Stimulated activated CD4-positive, alpha-beta T cell treated with anti-CD3 and anti-CD28 coated beads, Interleukin-4, amount 100 ng/mL, for 1 hour (primary cell): Measurements from ENCODE around the gene ATXN7L2.
A peak's percentile ranks its signal among the peaks of the same experiment; 100 is the strongest.

Experiments used
- DNase-seq: peaks from one replicate; pipeline ENCODE4 v3.0.0-alpha.2; 2020

The ATXN7L2 gene

DNA sequence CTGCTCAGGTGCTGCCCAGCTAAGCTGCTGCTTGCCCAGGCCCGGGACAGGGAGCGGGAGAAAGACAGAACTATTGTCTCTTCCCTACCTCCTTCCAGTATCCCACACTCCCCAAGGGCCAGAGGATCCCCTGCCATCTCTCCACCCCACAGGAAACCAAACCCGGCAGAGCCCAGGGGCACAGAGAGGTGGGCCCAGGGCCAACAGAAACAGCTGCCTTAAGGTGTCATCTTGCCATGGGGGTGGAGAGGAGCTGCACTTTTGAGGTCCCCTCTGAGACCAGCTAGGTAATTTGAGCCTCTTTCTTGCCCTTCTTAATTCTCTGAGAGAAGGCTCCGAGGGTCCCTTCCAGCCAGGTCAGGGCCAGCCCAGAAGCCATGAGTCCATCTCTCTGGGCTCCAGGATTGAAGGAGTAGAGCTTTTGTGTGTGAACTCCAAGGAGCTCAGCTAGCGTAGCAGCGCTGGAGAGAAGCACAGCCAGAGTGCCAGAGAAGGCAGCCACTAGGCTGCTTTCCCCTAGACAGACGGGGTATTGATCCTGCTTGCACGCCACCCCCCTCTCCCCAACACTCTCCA is 46.3 kb downstream of the ATXN7L2 start:
- no peak for DNase-seq

GRCh38 chr1:109530457-109531087 is 46.9 kb downstream of the ATXN7L2 start:
- DNase-seq, result no peak

- no peak for DNase-seq
Observed at GRCh38 chr1:109531380-109531779, 47.7 kb downstream of the ATXN7L2 start.

GRCh38 chr1:109531826-109532364 is 48.2 kb downstream of the ATXN7L2 start:
- DNase-seq, result no peak

DNA sequence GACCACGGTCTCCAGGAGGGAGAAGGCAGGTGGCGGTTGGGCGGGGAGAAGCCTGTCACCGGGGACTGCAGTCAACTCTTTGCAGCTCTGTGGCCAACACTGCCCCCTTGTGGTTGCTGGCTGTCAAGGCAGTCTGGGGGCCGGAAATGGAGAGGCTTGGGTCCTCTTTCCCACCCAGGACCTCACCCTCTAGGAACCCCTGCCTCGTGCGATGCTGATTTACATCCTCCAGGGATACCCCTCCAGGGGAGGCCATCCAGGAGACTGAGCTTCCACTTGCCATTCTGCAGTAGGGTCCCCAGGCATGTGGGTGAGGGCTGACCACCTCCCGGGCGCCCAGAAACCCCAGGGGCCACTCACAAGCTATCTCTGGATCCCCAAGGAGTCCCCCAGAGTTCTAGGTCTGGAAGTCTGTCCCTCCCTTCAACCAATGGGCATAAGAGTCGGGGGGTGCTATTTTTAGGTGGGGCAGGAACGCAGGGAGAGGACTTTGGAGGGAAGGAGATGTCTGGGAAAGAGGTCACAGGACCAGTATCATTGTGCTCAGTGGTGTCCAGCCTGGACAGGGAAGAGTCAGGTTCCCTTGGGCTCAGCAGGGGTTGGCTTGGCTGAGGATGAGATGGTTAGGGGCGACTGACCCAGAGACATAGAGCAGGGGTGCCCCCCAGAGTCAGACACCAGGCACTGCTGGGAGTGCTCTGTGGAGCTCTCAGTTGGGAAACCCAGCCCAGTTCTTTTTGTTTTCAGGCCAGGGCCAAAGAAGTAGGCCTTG is 48.8 kb downstream of the ATXN7L2 start:
- peak; percentile 88 for DNase-seq

DNA sequence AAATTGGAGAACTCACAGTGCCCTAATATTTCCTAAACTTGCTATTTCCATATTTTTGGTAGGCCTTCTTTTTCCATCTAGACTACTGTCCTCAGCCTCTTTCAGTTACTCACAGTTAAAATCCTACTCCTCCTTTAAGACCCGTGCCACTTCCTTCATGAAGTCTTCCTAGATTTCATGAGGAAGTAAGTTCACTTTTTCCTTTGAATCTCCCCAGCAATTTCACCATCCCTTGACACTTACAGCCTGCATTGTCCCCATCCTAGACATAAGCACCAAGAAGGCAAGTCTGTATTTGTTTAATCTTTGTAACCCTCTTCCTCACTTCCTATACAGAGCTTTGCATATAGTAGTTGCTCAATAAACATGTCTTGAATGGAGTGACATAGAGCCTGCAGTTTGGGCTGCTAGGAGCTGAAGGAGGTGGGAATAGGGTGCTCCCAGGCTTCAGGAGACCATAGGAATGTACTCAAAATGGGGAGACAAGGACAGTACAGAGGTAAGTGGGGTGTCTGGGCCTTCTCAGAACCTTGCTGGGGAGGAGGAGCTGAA is 50.7 kb downstream of the ATXN7L2 start:
- DNase-seq, result no peak

DNA sequence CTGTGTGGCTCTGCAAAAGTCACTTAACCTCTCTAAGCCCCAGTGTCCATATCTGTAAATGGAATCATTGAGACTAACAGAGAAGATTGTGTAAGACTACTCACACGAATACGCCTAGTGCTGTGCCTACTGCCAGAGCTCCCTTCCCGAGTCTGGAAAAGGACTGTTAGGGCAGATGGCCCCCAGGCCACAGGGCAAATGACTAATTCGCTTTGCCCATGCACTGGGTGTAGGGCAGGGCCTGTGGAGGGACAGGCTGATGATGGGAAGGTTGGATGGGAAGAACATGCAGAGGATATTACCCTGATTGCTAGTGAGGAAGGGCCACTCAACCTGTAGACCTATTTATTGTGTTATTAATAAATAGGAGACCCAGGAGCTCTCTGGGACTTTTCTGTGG is 51.8 kb downstream of the ATXN7L2 start:
- no peak for DNase-seq

GRCh38 chr1:109535971-109536491 is 52.3 kb downstream of the ATXN7L2 start:
- DNase-seq, result no peak

- DNase-seq, result no peak
Observed at GRCh38 chr1:109537450-109538178, 53.9 kb downstream of the ATXN7L2 start.

- DNase-seq, result no peak
Observed at GRCh38 chr1:109538827-109539555, 55.3 kb downstream of the ATXN7L2 start.

GRCh38 chr1:109539676-109540075 is 56.0 kb downstream of the ATXN7L2 start, which contains the start of gene GPR61:
GPR61 (plus strand) TSS chr1:109539872; CDS start chr1:109543023, 3,151 bp downstream.
- no peak for DNase-seq

GRCh38 chr1:109541102-109541501 is 57.4 kb downstream of the ATXN7L2 start:
- DNase-seq, result no peak
